CD4-positive, alpha-beta T cell treated with Interleukin-12 subunit alpha and Interleukin-12 subunit beta, for 1 hour (primary cell): ENCODE data around the gene PRRC2B.

Experiments used
- DNase-seq: peaks from one replicate; pipeline ENCODE4 v3.0.0-alpha.2; 2020

PRRC2B gene

GRCh38 chr9:131474711-131475110, 80.8 kb downstream of the PRRC2B start:
- no peak for DNase-seq

- DNase-seq = no peak
These were observed 81.4 kb downstream of the PRRC2B start for GRCh38 chr9:131475111-131475955.

GRCh38 chr9:131475956-131476776, 82.3 kb downstream of the PRRC2B start:
- no peak for DNase-seq

- no peak for DNase-seq
These were observed 83.0 kb downstream of the PRRC2B start for GRCh38 chr9:131476777-131477345.

GRCh38 chr9:131477367-131477766, 83.5 kb downstream of the PRRC2B start:
- no peak for DNase-seq

- DNase-seq = no peak
These were observed 84.0 kb downstream of the PRRC2B start for GRCh38 chr9:131477816-131478419.

GRCh38 chr9:131478421-131478868, 84.6 kb downstream of the PRRC2B start:
- DNase-seq = peak; percentile 57

GRCh38 chr9:131478911-131479310, 85.0 kb downstream of the PRRC2B start:
- DNase-seq = no peak

GRCh38 chr9:131480258-131480657, 86.4 kb downstream of the PRRC2B start:
- DNase-seq = no peak

GRCh38 chr9:131481441-131482342, 87.8 kb downstream of the PRRC2B start:
- DNase-seq = no peak

GRCh38 chr9:131482343-131483006, 88.6 kb downstream of the PRRC2B start:
- no peak for DNase-seq

- DNase-seq = no peak
These were observed 89.6 kb downstream of the PRRC2B start for GRCh38 chr9:131483319-131484050.

GRCh38 chr9:131484051-131484445, 90.2 kb downstream of the PRRC2B start:
- no peak for DNase-seq

GRCh38 chr9:131484560-131485185, 90.8 kb downstream of the PRRC2B start:
- no peak for DNase-seq

GRCh38 chr9:131485206-131485605, 91.3 kb downstream of the PRRC2B start:
- DNase-seq = no peak

- DNase-seq = no peak
These were observed 92.0 kb downstream of the PRRC2B start for GRCh38 chr9:131485728-131486422.

- DNase-seq = no peak
These were observed 93.1 kb downstream of the PRRC2B start for GRCh38 chr9:131487001-131487400.

- no peak for DNase-seq
These were observed 93.7 kb downstream of the PRRC2B start for GRCh38 chr9:131487621-131488031.

GRCh38 chr9:131490514-131490913, 96.6 kb downstream of the PRRC2B start:
- no peak for DNase-seq
